Activated CD4-positive, alpha-beta T cell treated with anti-CD3 and anti-CD28 coated beads for 24 hours (primary cell): ENCODE data around the gene ANKRD35.

ENCODE experiments used
- DNase-seq, 2 donors: peaks; one replicate each; pipeline ENCODE4 v3.0.0-alpha.2; 2020; ENCODE audit warnings: low read depth in 2 of 2

The ANKRD35 gene

GRCh38 chr1:145897969-145898368 is 12.3 kb upstream of the ANKRD35 start:
- no peak for DNase-seq

- DNase-seq: no peak
Observed at GRCh38 chr1:145895471-145895870, 9.8 kb upstream of the ANKRD35 start.

- no peak for DNase-seq
Observed at GRCh38 chr1:145893306-145894055, 7.8 kb upstream of the ANKRD35 start.

GRCh38 chr1:145892486-145893087 is 6.9 kb upstream of the ANKRD35 start:
- no peak for DNase-seq

- peak in 1 of 2 donors; percentile 46 for DNase-seq
Observed at GRCh38 chr1:145891587-145892485, 6.2 kb upstream of the ANKRD35 start.

- DNase-seq: no peak
Observed at GRCh38 chr1:145891143-145891542, 5.5 kb upstream of the ANKRD35 start.

- no peak for DNase-seq
Observed at GRCh38 chr1:145889722-145890121, 4.1 kb upstream of the ANKRD35 start.

- no peak for DNase-seq
Observed at GRCh38 chr1:145887631-145888030, 2.0 kb upstream of the ANKRD35 start.

GRCh38 chr1:145886816-145887215 is 1.1 kb upstream of the ANKRD35 start:
- DNase-seq: no peak

GRCh38 chr1:145886390-145886789 is 724 bp upstream of the ANKRD35 start:
- no peak for DNase-seq

- no peak for DNase-seq
Observed at GRCh38 chr1:145884675-145885074, 991 bp downstream of the ANKRD35 start.

GRCh38 chr1:145879775-145880174 is 5.9 kb downstream of the ANKRD35 start:
- DNase-seq: no peak

- no peak for DNase-seq
Observed at GRCh38 chr1:145878724-145879123, 6.9 kb downstream of the ANKRD35 start.

- DNase-seq: no peak
Observed at GRCh38 chr1:145877923-145878486, 7.7 kb downstream of the ANKRD35 start.

GRCh38 chr1:145874646-145875045 is 11.0 kb downstream of the ANKRD35 start:
- no peak for DNase-seq

- DNase-seq: no peak
Observed at GRCh38 chr1:145871994-145872924, 13.4 kb downstream of the ANKRD35 start.

- DNase-seq: no peak
Observed at GRCh38 chr1:145868232-145868631, 17.4 kb downstream of the ANKRD35 start.

GRCh38 chr1:145863282-145864018 is 22.2 kb downstream of the ANKRD35 start:
- DNase-seq: no peak

GRCh38 chr1:145859491-145860023 is 26.1 kb downstream of the ANKRD35 start:
- peak; percentile 65 to 72 for DNase-seq

- DNase-seq: peak; percentile 72 to 85
Observed at GRCh38 chr1:145858901-145859490, 26.7 kb downstream of the ANKRD35 start, which contains the start of gene PIAS3. Gene PIAS3 (minus strand): TSS chr1:145859081. CDS start chr1:145858990, 91 bp downstream.
